Neural crest cell (in vitro differentiated cells): ENCODE data around the gene AKAP9. TPM values are rescaled to one million over a fixed set of nuclear protein-coding genes. Genes with fewer than 3 reads are reported as not detected.

ENCODE experiments used
- DNase-seq: peaks from one replicate; pipeline ENCODE4 v3.0.0; 2021; ENCODE audit warnings: low read depth, mixed read lengths, low spot score
- H3K27ac Mint-ChIP-seq: one replicate; pipeline ENCODE4 v1.8.0; 2021; ENCODE audit warnings: mild to moderate bottlenecking, mixed read lengths; ENCODE audit not compliant: unreplicated experiment
- H3K27me3 Mint-ChIP-seq: 2 replicates; pipeline ENCODE4 v1.8.0; 2021; ENCODE audit warnings: low read depth, mild to moderate bottlenecking, mixed read lengths
- H3K36me3 Mint-ChIP-seq: 2 replicates; pipeline ENCODE4 v1.8.0; 2021; ENCODE audit warnings: low read depth, mild to moderate bottlenecking, mixed read lengths
- H3K4me1 Mint-ChIP-seq: 2 replicates; pipeline ENCODE4 v1.8.0; 2021; ENCODE audit warnings: mixed read lengths
- H3K4me3 Mint-ChIP-seq: one replicate; pipeline ENCODE4 v1.8.0; 2021; ENCODE audit warnings: mild to moderate bottlenecking, mixed read lengths
- H3K9me3 Mint-ChIP-seq: 2 replicates; pipeline ENCODE4 v1.8.0; 2021; ENCODE audit warnings: mixed read lengths
- CTCF ChIP-seq: fragments of 200-600 bp; sonication (generic); conservative IDR thresholded peaks from 2 replicates; pipeline ENCODE4 v1.5.0; 2021; ENCODE audit warnings: antibody characterized with exemption, mild to moderate bottlenecking
- total RNA-seq: library from RNA; stranded (reverse); gene quantifications from 2 replicates; pipeline ENCODE4 v1.2.1, GENCODE V29; 2021

AKAP9 gene
- total RNA-seq, 1 donor from 2014 or later = 32.0 TPM

GRCh38 chr7:92149736-92150239, 209.1 kb downstream of the AKAP9 start:
- Mint-ChIP-seq H3K27me3 (no peaks in the 10 kb centered on the region), H3K36me3 (no peaks in the 10 kb centered on the region), H3K27ac (no peak overlapping the region), H3K4me3 (no peak overlapping the region), H3K4me1 (no peaks in the 10 kb centered on the region), H3K9me3 (no peaks in the 10 kb centered on the region)
- TF ChIP-seq CTCF = no peak
- no peak for DNase-seq

GRCh38 chr7:92150450-92151017, 209.9 kb downstream of the AKAP9 start:
- Mint-ChIP-seq H3K4me3 (no peak overlapping the region), H3K27me3 (no peaks in the 10 kb centered on the region), H3K9me3 (no peaks in the 10 kb centered on the region), H3K4me1 (no peaks in the 10 kb centered on the region), H3K36me3 (no peaks in the 10 kb centered on the region), H3K27ac (no peak overlapping the region)
- no peak for DNase-seq
- TF ChIP-seq CTCF = no peak

- H3K27ac Mint-ChIP-seq = no peak overlapping the region
- no peaks in the 10 kb centered on the region for H3K27me3 Mint-ChIP-seq
- no peak overlapping the region for H3K4me3 Mint-ChIP-seq
- H3K4me1 Mint-ChIP-seq = no peaks in the 10 kb centered on the region
- TF ChIP-seq CTCF = no peak
- H3K36me3 Mint-ChIP-seq = no peaks in the 10 kb centered on the region
- no peak for DNase-seq
- no peaks in the 10 kb centered on the region for H3K9me3 Mint-ChIP-seq
These were observed 214.6 kb downstream of the AKAP9 start for GRCh38 chr7:92155108-92155739.

- Mint-ChIP-seq H3K27me3 (peaks cover 4% of the 10 kb centered on the region), H3K9me3 (no peaks in the 10 kb centered on the region), H3K36me3 (no peaks in the 10 kb centered on the region), H3K27ac (no peak overlapping the region), H3K4me3 (no peak overlapping the region), H3K4me1 (no peaks in the 10 kb centered on the region)
- no peak for TF ChIP-seq CTCF
- DNase-seq = no peak
These were observed 216.3 kb downstream of the AKAP9 start for GRCh38 chr7:92156990-92157389.

- Mint-ChIP-seq H3K4me1 (no peaks in the 10 kb centered on the region), H3K4me3 (no peak overlapping the region), H3K36me3 (no peaks in the 10 kb centered on the region), H3K9me3 (no peaks in the 10 kb centered on the region), H3K27me3 (peaks cover 4% of the 10 kb centered on the region), H3K27ac (no peak overlapping the region)
- DNase-seq = no peak
- no peak for TF ChIP-seq CTCF
These were observed 218.3 kb downstream of the AKAP9 start for GRCh38 chr7:92158660-92159575.

Other genes with a start within 250 kb of the AKAP9 start
- 11.9 and 14.6 TPM in 2 replicates for gene MTERF1, start 60.2 kb upstream of the AKAP9 start, total RNA-seq
- 193 and 196 TPM in 2 replicates for gene CYP51A1, start 193.6 kb downstream of the AKAP9 start, total RNA-seq
- 0.57 and 0.58 TPM in 2 replicates for gene LRRD1, start 238.3 kb downstream of the AKAP9 start, total RNA-seq